Measurements from ENCODE around the gene SUZ12.
A peak's percentile ranks its signal among the peaks of the same experiment; 100 is the strongest.
"Not testable (repeated sequence)": the region's sequence is repeated elsewhere in the genome, so short reads cannot be mapped to it uniquely, and the experiment has no call there.

SUZ12 gene

DNA sequence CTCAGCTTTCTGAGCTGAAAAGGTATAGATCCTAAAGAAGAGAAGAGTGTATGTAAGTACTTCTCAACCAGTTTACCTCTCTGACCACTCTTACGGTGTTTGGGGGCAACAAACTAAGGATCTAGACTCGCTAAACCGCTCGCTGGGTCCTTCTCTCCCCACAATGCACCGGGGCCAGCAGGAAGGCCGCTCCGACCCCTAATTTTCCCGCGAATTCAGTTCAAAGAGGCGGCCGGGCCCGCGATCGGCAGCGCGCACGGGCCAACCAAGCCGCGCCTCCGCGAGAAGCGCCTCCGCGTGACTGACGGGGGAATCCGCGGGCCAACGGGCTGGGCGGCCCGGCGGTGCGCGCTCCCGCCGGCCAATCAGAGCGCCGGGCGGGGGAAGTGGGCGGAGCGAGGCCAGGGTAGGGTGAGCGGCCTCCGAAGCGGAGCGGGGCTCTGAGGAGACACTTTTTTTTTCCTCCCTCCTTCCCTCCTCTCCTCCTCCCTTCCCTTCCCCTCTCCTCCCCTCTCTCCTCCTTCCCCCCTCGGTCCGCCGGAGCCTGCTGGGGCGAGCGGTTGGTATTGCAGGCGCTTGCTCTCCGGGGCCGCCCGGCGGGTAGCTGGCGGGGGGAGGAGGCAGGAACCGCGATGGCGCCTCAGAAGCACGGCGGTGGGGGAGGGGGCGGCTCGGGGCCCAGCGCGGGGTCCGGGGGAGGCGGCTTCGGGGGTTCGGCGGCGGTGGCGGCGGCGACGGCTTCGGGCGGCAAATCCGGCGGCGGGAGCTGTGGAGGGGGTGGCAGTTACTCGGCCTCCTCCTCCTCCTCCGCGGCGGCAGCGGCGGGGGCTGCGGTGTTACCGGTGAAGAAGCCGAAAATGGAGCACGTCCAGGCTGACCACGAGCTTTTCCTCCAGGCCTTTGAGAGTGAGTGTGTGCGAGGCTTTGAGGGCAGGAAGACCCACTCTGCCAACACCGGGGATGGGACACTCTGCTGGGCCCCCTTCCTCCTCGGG lies at the start of gene SUZ12:
TSS of gene SUZ12 (plus strand) at position 393 of the 995 bp plus-strand sequence. CDS start at position 633, 240 bp downstream.
- peak within 1 kb of the TSS; percentile 78 for H3K4me3 ChIP-seq (ENCODE audit: low read depth, low read length)

DNA sequence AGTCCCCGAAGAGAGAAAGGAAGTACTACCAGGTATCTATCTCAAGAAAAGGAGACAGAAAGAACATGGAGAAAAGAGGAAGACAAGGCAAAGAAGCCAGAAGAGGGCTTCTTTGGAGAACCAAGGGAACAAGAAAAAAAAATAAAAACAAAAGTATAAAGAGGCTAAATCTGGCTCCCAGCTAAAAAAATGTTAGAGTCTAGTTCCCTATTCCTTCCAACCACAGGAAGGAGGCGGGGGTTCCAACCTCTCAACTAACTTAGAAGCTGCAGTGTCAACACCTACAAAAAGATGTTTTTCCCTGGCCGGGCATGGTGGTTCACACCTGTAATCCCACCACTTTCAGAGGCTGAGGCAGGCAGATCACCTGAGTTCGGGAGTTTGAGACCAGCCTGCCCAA lies 48.7 kb upstream of the SUZ12 start:
- no peak overlapping the region for H3K4me3 ChIP-seq (ENCODE audit: low read depth, low read length)

DNA sequence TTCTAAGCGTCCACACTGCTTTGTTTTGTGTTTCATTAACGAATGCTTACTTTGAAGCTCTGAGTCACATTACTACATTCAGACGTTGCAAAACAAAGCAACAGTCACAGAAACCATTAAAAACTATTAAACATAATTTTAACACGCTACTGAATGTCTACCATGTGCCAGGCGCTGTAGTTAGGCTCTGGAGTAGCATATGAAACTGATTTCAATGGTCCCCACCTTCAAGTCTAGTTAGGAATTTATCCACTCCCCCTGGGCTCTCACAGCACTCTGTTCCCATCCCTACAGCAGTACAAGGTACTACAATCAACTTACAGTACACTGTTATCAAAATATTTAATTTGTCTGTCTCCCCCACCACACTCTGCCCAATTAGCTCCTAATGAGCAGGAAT lies 35.9 kb upstream of the SUZ12 start:
- peak overlapping the region; percentile 96 for H3K4me3 ChIP-seq (ENCODE audit: low read depth, low read length)

- H3K4me3 ChIP-seq (ENCODE audit: low read depth, low read length), result no peak overlapping the region
Observed at GRCh38 chr17:31902693-31903092, 34.1 kb upstream of the SUZ12 start.

DNA sequence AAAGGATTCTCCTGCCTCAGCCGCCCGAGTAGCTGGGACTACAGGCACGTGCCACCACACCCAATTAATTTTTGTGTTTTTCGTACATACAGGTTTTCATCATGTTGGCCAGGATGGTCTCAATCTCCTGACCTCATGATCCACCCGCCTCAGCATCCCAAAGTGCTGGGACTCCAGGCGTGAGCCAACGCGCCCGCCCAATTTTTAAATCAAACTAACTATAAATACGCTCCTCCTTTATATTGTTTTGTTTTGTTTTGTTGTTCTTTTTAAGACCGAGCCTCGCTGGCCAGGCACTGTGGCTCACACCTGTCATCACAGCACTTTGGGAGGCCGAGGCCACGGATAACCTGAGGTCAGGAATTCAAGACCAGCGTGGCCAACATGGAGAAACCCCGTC lies 33.4 kb upstream of the SUZ12 start:
- no peak overlapping the region for H3K4me3 ChIP-seq (ENCODE audit: low read depth, low read length)

GRCh38 chr17:31907342-31907962 lies 29.4 kb upstream of the SUZ12 start:
- H3K4me3 ChIP-seq (ENCODE audit: low read depth, low read length), result no peak overlapping the region

- H3K4me3 ChIP-seq (ENCODE audit: low read depth, low read length), result no peak overlapping the region
Observed at GRCh38 chr17:31908386-31908785, 28.4 kb upstream of the SUZ12 start.

DNA sequence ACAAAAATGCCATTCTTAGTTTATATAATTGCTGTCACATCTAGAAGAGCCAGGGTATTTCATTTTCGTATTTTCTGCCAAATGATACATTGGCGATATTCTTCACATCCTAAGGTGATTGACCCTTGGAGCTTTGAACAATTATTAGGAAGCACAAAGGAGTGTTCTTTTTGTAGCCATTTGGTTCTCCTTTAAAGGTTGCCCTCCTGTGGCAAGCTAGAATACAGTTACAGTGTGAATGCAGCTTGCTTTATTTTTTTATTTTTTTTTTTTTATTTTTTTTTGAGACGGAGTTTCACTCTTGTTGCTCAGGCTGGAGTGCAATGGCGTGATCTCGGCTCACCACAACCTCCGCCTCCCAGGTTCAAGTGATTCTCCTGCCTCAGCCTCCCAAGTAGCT lies 24.1 kb upstream of the SUZ12 start:
- not testable (repeated sequence) for H3K4me3 ChIP-seq (ENCODE audit: low read depth, low read length)

DNA sequence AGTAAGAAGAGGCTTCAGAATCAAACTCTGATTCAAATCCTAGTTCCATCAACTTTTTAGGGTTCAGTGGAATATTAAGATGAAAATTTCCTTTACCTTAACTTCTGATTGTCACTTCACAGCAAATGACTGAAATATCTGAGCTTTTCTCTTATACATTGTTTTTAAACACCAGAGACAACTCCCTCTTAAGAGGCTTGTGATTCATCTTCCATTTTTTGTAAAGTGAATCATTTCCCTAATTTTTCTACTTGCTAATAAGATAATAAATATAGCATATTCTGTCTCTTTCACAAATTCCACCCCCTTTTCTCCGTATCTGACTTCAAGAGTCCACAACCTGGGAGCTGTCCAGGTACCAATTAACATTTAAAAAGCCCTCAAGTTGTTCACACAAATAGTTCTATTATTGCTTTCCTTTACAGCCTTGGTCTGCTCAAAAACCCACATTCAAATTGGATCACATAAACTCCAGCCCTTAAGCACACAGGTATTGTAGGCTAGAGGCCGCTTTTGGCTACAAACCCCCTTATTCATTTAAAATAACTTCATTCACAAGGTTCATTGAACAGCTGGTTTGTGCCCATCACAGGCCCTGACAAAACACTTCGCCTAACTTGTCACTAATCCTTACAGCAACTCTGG lies 21.2 kb upstream of the SUZ12 start:
- H3K4me3 ChIP-seq (ENCODE audit: low read depth, low read length), result no peak overlapping the region

- no peak overlapping the region for H3K4me3 ChIP-seq (ENCODE audit: low read depth, low read length)
Observed at GRCh38 chr17:31916491-31917064, 20.2 kb upstream of the SUZ12 start.

GRCh38 chr17:31917065-31917529 lies 19.7 kb upstream of the SUZ12 start:
- H3K4me3 ChIP-seq (ENCODE audit: low read depth, low read length), result no peak overlapping the region

- H3K4me3 ChIP-seq (ENCODE audit: low read depth, low read length), result not testable (repeated sequence)
Observed at GRCh38 chr17:31917721-31918120, 19.1 kb upstream of the SUZ12 start.

DNA sequence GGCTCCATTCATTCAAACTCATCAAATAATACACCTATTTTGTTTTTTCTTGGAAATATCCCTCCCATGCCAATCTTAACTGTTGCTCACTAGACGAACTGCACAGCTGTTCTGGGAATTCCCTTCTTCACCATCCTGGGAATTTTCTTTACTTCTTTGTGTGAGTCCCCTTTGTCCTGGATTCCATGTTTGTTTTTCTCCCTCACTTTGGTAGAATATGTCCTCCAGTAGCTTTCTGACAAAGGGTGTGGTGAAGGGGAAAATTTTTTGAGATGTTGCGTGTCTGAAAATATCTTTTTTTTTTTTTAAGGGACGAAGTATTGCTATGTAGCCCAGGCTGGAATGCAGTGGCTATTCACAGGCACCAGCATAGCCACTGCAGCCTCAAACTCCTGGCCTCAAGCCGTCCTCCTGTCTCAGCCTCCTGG lies 18.1 kb upstream of the SUZ12 start:
- H3K4me3 ChIP-seq (ENCODE audit: low read depth, low read length), result no peak overlapping the region

- no peak overlapping the region for H3K4me3 ChIP-seq (ENCODE audit: low read depth, low read length)
Observed at GRCh38 chr17:31919802-31920525, 16.8 kb upstream of the SUZ12 start.

DNA sequence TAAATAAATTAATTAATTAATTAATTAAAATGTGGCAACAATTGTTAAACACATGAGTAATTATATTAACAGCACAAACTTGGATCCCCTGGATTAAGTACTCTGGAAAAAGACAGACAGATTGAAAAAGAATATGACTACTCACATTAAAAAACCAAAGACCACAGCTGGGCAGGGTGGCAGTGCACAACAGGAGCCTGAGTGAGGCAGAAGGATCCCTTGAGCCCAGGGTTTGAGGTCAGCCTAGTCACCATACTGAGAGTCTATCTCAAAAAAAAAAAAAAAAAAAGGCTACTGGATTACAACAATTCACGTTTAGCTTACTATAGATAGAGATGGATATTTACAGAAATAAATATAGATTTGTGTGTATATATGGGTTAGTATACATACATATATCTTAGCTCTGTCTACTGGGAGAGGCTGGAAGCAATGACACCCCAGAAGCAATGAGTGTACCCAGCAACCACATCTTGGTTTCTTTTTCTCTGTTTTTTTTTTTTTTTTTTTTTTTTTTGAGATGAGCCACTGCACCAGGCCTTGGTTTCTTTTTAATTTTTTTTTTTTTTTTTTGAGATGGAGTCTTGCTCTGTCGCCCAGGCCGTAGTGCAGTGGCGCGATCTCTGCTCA lies 10.6 kb upstream of the SUZ12 start:
- H3K4me3 ChIP-seq (ENCODE audit: low read depth, low read length), result no peak overlapping the region

- no peak overlapping the region for H3K4me3 ChIP-seq (ENCODE audit: low read depth, low read length)
Observed at GRCh38 chr17:31931756-31932155, 5.1 kb upstream of the SUZ12 start.

DNA sequence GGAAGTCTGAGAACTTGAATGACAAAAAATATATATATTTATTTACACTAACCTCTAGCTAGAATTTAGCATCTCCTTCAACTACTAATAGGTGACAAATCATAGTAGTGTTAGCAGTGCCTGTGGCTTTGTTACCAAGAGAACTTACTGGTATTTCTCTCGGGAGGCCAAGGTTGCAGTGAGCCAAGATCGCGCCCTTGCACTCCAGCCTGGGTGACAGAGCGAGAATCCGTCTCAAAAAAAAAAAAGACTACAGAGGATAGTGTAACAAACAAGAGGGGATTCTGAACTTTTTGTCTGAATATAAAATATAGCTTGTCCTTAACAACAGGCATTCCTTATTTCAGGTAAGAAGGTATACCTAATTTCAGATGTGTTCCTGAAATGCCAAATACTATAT lies 1.3 kb upstream of the SUZ12 start:
- H3K4me3 ChIP-seq (ENCODE audit: low read depth, low read length), result no peak overlapping the region

DNA sequence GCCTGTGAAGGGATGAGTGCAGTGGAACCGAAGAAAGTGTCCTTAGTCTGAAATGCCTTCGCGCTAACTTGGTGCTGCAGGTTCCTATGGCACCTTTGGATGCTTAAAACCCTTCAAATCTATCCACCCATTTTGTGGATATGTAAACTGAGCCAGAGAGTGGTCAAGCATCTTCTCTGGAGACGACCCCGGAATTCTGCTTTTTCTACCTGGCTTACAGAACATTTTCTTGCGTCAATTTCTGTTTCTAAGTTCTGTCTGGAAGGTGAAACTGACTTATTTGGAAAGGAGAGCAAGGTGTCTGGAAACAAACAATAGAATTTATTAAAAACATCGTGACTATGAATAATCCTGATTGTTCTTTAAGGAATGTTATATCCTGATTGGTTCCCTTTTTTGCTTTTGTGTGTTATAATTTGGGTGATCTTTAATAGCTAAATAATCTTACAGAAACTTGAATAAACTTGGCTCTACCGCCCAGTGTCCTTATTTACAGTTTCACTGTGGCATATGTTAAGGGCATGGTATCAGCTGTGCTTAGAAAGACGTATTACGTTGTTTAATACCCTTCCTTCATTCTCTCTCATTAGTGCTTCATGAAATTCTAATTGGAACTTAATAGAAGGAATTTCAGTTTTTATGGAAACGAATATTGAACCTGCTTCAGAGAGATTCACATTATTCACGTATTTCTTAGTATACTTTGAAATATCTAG lies 1.3 kb downstream of the SUZ12 start:
- peak overlapping the region; percentile 51 for H3K4me3 ChIP-seq (ENCODE audit: low read depth, low read length)

DNA sequence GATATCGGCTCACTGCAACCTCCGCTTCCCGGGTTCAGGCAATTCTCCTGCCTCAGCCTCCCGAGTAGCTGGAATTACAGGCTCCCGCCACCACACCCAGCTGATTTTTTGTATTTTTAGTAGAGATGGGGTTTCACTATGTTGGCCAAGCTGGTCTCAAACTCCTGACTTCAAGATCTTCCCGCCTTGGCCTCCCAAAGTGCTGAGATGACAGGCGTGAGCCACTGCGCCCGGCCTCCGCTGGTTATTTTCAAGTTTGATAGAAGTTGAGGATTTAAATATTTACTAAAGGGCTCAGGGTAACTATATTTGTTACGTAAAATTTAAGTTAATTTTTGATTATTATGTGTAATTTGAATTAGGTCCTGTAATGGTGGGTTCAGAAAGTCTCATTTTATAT lies 5.1 kb downstream of the SUZ12 start:
- H3K4me3 ChIP-seq (ENCODE audit: low read depth, low read length), result not testable (repeated sequence)

Data from iPS-11a (cell line).